IMR-90 (cell line): ENCODE data around the gene TP63. TPM values are rescaled to one million over a fixed set of nuclear protein-coding genes. Genes with fewer than 3 reads are reported as not detected.

Source experiments
- ATAC-seq: fragments of 200-7000 bp; cut with Tn5 transposase; 2 replicates; pipeline ENCODE4 v1.9.1; 2020; ENCODE audit warnings: low read depth, mild to moderate bottlenecking, moderate library complexity
- BruUV-seq: library from RNA; stranded (reverse); fragments of 400-500 nt; replicated peaks from 2 replicates; lab custom pipeline; 2021; lab: Mats Ljungman, UMichigan
- CTCF ChIA-PET: fragments of 300-600 bp; formaldehyde crosslinking; extraction: SDS; loops from one replicate; lab custom pipeline; 2021; ENCODE audit warnings: antibody characterized with exemption; lab: Yijun Ruan, JAX
- POLR2A ChIA-PET: fragments of 300-600 bp; sonication (Branson Sonifier 250); formaldehyde crosslinking; loops from one replicate; lab custom pipeline; 2022; ENCODE audit warnings: antibody characterized with exemption; ENCODE audit not compliant: unreplicated experiment; lab: Charles Lee
- DNase-seq: peaks from one replicate; pipeline ENCODE4 v3.0.0; 2013
- H2AFZ ChIP-seq: replicated peaks from 2 replicates; pipeline ENCODE3; 2013; ENCODE audit warnings: low read length, mild to moderate bottlenecking; ENCODE audit not compliant: poor library complexity
- H2AK5ac ChIP-seq: 2 replicates; pipeline ENCODE4 v1.6.1; 2013; ENCODE audit warnings: low read depth, low read length, inconsistent platforms
- H2AK9ac ChIP-seq: replicated peaks from 2 replicates; pipeline ENCODE3; 2013; ENCODE audit warnings: mild to moderate bottlenecking, low read depth, low read length, moderate library complexity; ENCODE audit not compliant: poor library complexity
- H2BK120ac ChIP-seq: 2 replicates; pipeline ENCODE4 v1.6.1; 2013; ENCODE audit warnings: low read depth, low read length, inconsistent platforms
- H2BK15ac ChIP-seq: 3 replicates; pipeline ENCODE4 v1.6.1; 2013; ENCODE audit warnings: low read depth, low read length, inconsistent platforms
- H2BK20ac ChIP-seq: 2 replicates; pipeline ENCODE4 v1.6.1; 2013; ENCODE audit warnings: low read depth, mild to moderate bottlenecking, inconsistent platforms, low read length, moderate library complexity
- H2BK5ac ChIP-seq: 2 replicates; pipeline ENCODE4 v1.6.1; 2013; ENCODE audit warnings: mild to moderate bottlenecking, low read depth, low read length, inconsistent platforms; ENCODE audit not compliant: poor library complexity, severe bottlenecking
- H3K14ac ChIP-seq: replicated peaks from 2 replicates; pipeline ENCODE4 v1.6.1; 2013; ENCODE audit warnings: low read depth, low read length, inconsistent platforms
- H3K18ac ChIP-seq: 2 replicates; pipeline ENCODE4 v1.6.1; 2013; ENCODE audit warnings: low read depth, low read length, control low read depth
- H3K23ac ChIP-seq: 2 replicates; pipeline ENCODE4 v1.6.1; 2013; ENCODE audit warnings: low read depth, low read length, inconsistent platforms
- H3K27ac ChIP-seq: 2 replicates; pipeline ENCODE4 v1.5.1; 2013; ENCODE audit warnings: mild to moderate bottlenecking, control low read depth, low read length; ENCODE audit not compliant: insufficient read depth
- H3K27me3 ChIP-seq: 2 replicates; pipeline ENCODE4 v1.6.1; 2013; ENCODE audit warnings: low read length; ENCODE audit not compliant: control insufficient read depth, insufficient read depth
- H3K36me3 ChIP-seq: 2 replicates; pipeline ENCODE4 v1.6.1; 2013; ENCODE audit warnings: low read length, mixed read lengths; ENCODE audit not compliant: control insufficient read depth, insufficient read depth
- H3K4ac ChIP-seq: 2 replicates; pipeline ENCODE4 v1.6.1; 2013; ENCODE audit warnings: low read depth, low read length, inconsistent platforms
- H3K4me1 ChIP-seq: 2 replicates; pipeline ENCODE4 v1.6.1; 2013; ENCODE audit warnings: low read length, mixed read lengths; ENCODE audit not compliant: control insufficient read depth, insufficient read depth
- H3K4me2 ChIP-seq: 2 replicates; pipeline ENCODE4 v1.6.1; 2013; ENCODE audit warnings: low read depth, mild to moderate bottlenecking, control low read depth, low read length, moderate library complexity
- H3K4me3 ChIP-seq: 2 replicates; pipeline ENCODE4 v1.5.1; 2013; ENCODE audit warnings: low read depth, mild to moderate bottlenecking, control low read depth, low read length, moderate library complexity; ENCODE audit not compliant: insufficient read depth
- H3K56ac ChIP-seq: 2 replicates; pipeline ENCODE4 v1.6.1; 2013; ENCODE audit warnings: low read length, inconsistent platforms; ENCODE audit not compliant: insufficient read depth; ENCODE audit errors: extremely low read depth
- H3K79me1 ChIP-seq, 2 experiments: 2 replicates each; pipeline ENCODE4 v1.6.1; 2013; ENCODE audit warnings: low read length in 2 of 2, inconsistent platforms in 1 of 2, low read depth in 1 of 2
- H3K9ac ChIP-seq: 2 replicates; pipeline ENCODE4 v1.6.1; 2013; ENCODE audit warnings: low read depth, low read length, control low read depth
- H3K9me1 ChIP-seq: 2 replicates; pipeline ENCODE4 v1.6.1; 2013; ENCODE audit warnings: low read length, inconsistent platforms; ENCODE audit not compliant: insufficient read depth
- H3K9me3 ChIP-seq: 2 replicates; pipeline ENCODE4 v1.6.1; 2013; ENCODE audit warnings: low read length; ENCODE audit not compliant: control insufficient read depth, insufficient read depth
- H4K20me1 ChIP-seq: 2 replicates; pipeline ENCODE4 v1.6.1; 2013; ENCODE audit warnings: low read length, inconsistent platforms; ENCODE audit not compliant: insufficient read depth
- H4K5ac ChIP-seq: 2 replicates; pipeline ENCODE4 v1.6.1; 2013; ENCODE audit warnings: mild to moderate bottlenecking, low read depth, low read length, control low read depth
- H4K8ac ChIP-seq, 2 experiments: 2 replicates each; pipeline ENCODE4 v1.6.1; 2013; ENCODE audit warnings: low read depth in 2 of 2, low read length in 2 of 2, control low read depth in 1 of 2, inconsistent platforms in 1 of 2
- H4K91ac ChIP-seq: 2 replicates; pipeline ENCODE4 v1.6.1; 2013; ENCODE audit warnings: low read depth, low read length, inconsistent platforms; ENCODE audit not compliant: insufficient read depth
- MAFK ChIP-seq: IDR thresholded peaks from 2 replicates; pipeline ENCODE4 v1.6.1; 2012; ENCODE audit warnings: low read depth, low read length, improper control_type of control experiment
- NFE2L2 ChIP-seq: fragments of 150-350 bp; IDR thresholded peaks from 2 replicates; pipeline ENCODE4 v1.6.1; 2016; ENCODE audit warnings: low read depth, mild to moderate bottlenecking, low read length
- POLR2A ChIP-seq: IDR thresholded peaks from 2 replicates; pipeline ENCODE4 v1.6.1; 2012; ENCODE audit warnings: mild to moderate bottlenecking, low read depth, low read length
- RAD21 ChIP-seq: IDR thresholded peaks from 2 replicates; pipeline ENCODE4 v1.6.1; 2012; ENCODE audit warnings: low read length, improper control_type of control experiment
- WGBS, 2 experiments: methylation state at CpG; one replicate each; pipeline versions ENCODE4 v1.1.5 to v1.1.7; 2013; ENCODE audit warnings: missing lambda C conversion rate in 2 of 2; ENCODE audit not compliant: insufficient read length in 1 of 2; ENCODE audit errors: extremely low coverage in 2 of 2; 5-methylcytosine and 5-hydroxymethylcytosine counted together
- dilution Hi-C: fragments of 300-500 bp; cut with HindIII; formaldehyde crosslinking; loops from one replicate; pipeline ENCODE4 v1.14.3; 2018; ENCODE audit warnings: low sequenced_read_pairs; ENCODE audit not compliant: unreplicated experiment
- in situ Hi-C: fragments of 300-500 bp; cut with MboI; formaldehyde crosslinking; loops from 3 replicates; pipeline ENCODE4 v1.14.3; 2019; ENCODE audit warnings: low sequenced_read_pairs, inconsistent platforms, mixed read lengths
- intact Hi-C: fragments of 100-400 bp; cut with micrococcal nuclease; formaldehyde crosslinking; loops from 2 replicates; pipeline ENCODE4 v1.10.0; 2022
- polyA plus RNA-seq, 3 experiments: library from polyadenylated mRNA; depleted of rRNA; stranded (reverse); fragments of >200 nt; gene quantifications; 2 replicates each; pipeline ENCODE4 v1.2.3, GENCODE V29; 2012; ENCODE audit warnings: low replicate concordance in 1 of 3
- total RNA-seq: library from RNA; depleted of rRNA; stranded (reverse); fragments of >200 nt; gene quantifications from 2 replicates; pipeline ENCODE4 v1.2.3, GENCODE V29; 2012
- TF ChIP-seq, protein P1 (sequence below): conservative IDR thresholded peaks from 2 replicates; pipeline ENCODE4 v1.5.1; 2012; ENCODE audit warnings: mild to moderate bottlenecking, low read depth, low read length, improper control_type of control experiment
- TF ChIP-seq, protein P2 (sequence below): fragments of 150-350 bp; IDR thresholded peaks from 2 replicates; pipeline ENCODE4 v1.6.1; 2016; ENCODE audit warnings: low read depth, mild to moderate bottlenecking, low read length, moderate library complexity, borderline replicate concordance

TP63 gene
- total and polyA plus RNA-seq, 2 of the 4 experiments (the other 2 are of a cell fraction) = not detected

DNA sequence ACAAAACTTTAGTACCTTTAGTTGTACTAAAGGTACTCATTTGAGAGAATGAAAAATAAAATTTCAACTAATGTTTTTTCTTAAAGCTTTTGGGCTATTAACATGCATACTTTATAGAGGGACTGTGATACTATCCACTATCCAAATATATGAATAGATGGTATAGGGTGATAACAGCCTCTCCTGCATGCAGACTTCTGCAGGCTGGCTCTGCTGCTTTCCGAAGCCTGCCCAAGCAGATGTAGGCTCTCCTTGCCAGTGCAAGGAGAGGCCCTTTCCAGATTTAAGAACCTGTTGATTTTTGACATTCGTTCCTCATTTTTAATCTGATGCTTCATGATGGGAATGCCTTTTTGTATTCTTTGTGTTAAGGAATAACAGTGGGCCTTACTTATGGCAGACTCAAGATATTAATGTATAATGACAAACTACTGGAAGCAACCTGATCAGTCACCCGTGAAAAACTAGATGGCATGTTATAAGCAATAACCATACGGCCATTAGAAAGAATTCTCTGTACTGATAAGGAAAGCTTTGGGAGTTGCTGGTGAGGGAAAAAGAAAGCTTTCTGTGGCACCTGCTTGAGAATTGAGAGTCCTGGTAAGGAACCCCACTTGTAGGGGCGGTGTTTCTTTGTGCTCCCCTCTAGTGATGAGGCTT is 181.7 kb downstream of the TP63 start (continued):
- TF ChIP-seq, protein P1, sequence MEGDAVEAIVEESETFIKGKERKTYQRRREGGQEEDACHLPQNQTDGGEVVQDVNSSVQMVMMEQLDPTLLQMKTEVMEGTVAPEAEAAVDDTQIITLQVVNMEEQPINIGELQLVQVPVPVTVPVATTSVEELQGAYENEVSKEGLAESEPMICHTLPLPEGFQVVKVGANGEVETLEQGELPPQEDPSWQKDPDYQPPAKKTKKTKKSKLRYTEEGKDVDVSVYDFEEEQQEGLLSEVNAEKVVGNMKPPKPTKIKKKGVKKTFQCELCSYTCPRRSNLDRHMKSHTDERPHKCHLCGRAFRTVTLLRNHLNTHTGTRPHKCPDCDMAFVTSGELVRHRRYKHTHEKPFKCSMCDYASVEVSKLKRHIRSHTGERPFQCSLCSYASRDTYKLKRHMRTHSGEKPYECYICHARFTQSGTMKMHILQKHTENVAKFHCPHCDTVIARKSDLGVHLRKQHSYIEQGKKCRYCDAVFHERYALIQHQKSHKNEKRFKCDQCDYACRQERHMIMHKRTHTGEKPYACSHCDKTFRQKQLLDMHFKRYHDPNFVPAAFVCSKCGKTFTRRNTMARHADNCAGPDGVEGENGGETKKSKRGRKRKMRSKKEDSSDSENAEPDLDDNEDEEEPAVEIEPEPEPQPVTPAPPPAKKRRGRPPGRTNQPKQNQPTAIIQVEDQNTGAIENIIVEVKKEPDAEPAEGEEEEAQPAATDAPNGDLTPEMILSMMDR = no peak
- no peak for TF ChIP-seq MAFK

DNA sequence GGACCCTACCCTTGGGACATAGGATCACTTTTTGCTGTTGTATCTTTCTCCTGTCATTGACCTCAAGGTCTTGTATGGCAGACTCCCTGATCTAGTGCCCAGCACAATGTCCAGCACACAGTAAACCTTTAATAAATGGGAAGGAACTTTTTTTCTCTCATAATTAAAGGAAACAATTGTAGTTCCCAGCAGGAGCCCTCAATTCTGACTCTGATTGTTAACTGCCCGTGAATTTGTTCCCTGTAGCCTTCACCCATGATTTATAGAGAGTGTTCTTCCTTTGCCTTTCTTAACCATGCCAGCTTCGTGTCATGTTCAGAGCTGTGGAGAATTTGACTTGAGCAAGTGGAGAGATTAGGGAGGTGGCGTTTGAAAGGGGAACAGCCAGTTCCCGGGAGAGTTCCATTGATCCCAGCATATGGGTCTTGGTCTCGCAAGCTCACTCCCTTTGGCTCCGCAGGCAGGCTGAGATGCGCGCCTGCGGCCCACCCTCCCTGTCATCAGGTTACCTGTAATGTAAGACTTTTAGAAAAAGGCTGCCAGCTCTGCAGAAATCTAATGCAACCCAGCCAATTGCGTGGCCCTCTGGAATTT is 182.6 kb downstream of the TP63 start:
- Histone ChIP-seq H3K4ac (no peak overlapping the region), H3K79me1 (no peaks in the 10 kb centered on the region), H3K9me3 (no peaks in the 10 kb centered on the region), H3K18ac (no peak overlapping the region), H2BK5ac (no peak overlapping the region), H4K91ac (no peak overlapping the region), H4K8ac (no peak overlapping the region), H3K4me2 (no peak overlapping the region), H3K4me3 (no peak overlapping the region), H2AK9ac (no peak overlapping the region), H3K9me1 (no peaks in the 10 kb centered on the region), H3K36me3 (no peaks in the 10 kb centered on the region), H2AK5ac (no peak overlapping the region), H2BK15ac (no peak overlapping the region), H3K56ac (no peak overlapping the region), H3K4me1 (peaks cover 2% of the 10 kb centered on the region; the same call in 1 of the 2 replicates), H2BK120ac (no peak overlapping the region), H4K20me1 (no peaks in the 10 kb centered on the region), H3K27me3 (peaks cover 2% of the 10 kb centered on the region; the same call in 1 of the 2 replicates), H3K23ac (no peak overlapping the region), H3K27ac (no peak overlapping the region), H2BK20ac (no peak overlapping the region), H4K5ac (no peak overlapping the region), H2AFZ (no peak overlapping the region), H3K14ac (no peak overlapping the region), H3K9ac (no peak overlapping the region)
- dilution Hi-C loops = no loop called here
- in situ Hi-C loops = no loop called here
- TF ChIP-seq NFE2L2 = no peak
- no peak for TF ChIP-seq POLR2A
- TF ChIP-seq, protein P2, sequence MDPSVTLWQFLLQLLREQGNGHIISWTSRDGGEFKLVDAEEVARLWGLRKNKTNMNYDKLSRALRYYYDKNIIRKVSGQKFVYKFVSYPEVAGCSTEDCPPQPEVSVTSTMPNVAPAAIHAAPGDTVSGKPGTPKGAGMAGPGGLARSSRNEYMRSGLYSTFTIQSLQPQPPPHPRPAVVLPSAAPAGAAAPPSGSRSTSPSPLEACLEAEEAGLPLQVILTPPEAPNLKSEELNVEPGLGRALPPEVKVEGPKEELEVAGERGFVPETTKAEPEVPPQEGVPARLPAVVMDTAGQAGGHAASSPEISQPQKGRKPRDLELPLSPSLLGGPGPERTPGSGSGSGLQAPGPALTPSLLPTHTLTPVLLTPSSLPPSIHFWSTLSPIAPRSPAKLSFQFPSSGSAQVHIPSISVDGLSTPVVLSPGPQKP = no peak
- TF ChIP-seq RAD21 = no peak
- ChIA-PET CTCF (no interaction called here), POLR2A (no interaction called here)
- ATAC-seq (no peak), DNase-seq (no peak)
- BruUV-seq = no TSS peak
- no CpG with 5 or more reads among the region's 10 CpGs for WGBS, 2 experiments
- intact Hi-C loops = no loop called here
